NCI-H2196 (cell line): ENCODE measurements around the gene GIMD1.

Experiments used
- DNase-seq: peaks from one replicate; lab custom pipeline; 2025; ENCODE audit not compliant: unreplicated experiment; lab: John Stamatoyannopoulos, UW

GIMD1 gene

GRCh38 chr4:106315968-106316772, 52.4 kb downstream of the GIMD1 start, which contains the start of the genes AIMP1 and TBCK:
TSS of gene AIMP1 (plus strand) at chr4:106316550. CDS start at chr4:106325010, 8,460 bp downstream.
TSS of gene TBCK (minus strand) at chr4:106316209. CDS start at chr4:106308960, 7,249 bp downstream.
- peak; percentile 71 for DNase-seq

- DNase-seq = no peak
These were observed 53.1 kb downstream of the GIMD1 start for GRCh38 chr4:106315476-106315967.

GRCh38 chr4:106314960-106315359, 53.6 kb downstream of the GIMD1 start:
- DNase-seq = no peak

- DNase-seq = no peak
These were observed 55.5 kb downstream of the GIMD1 start for GRCh38 chr4:106312997-106313522.

GRCh38 chr4:106312377-106312776, 56.2 kb downstream of the GIMD1 start:
- DNase-seq = no peak
